Tibial artery (tissue), 4 donors: Measurements from ENCODE around the gene OR13J1.
"Not testable (repeated sequence)": the region's sequence is repeated elsewhere in the genome, so short reads cannot be mapped to it uniquely, and the experiment has no call there.

ENCODE experiments used
- DNase-seq, 2 donors: peaks; one replicate each; pipeline ENCODE4 v3.0.0-alpha.2; 2019
- H3K27ac ChIP-seq, 2 donors: fragments of 200-600 bp; sonication (generic) in 1 of 2; 1 replicate in 1 of 2; 2 replicates in 1 of 2; pipeline ENCODE4 v1.5.1; 2018 to 2019; ENCODE audit warnings: mild to moderate bottlenecking in 1 of 2
- H3K27me3 ChIP-seq, 2 donors: fragments of 200-600 bp; sonication (generic) in 1 of 2; one replicate each; pipeline versions ENCODE4 v1.5.1 to v1.6.0; 2016 to 2019
- H3K36me3 ChIP-seq, 3 donors: fragments of 200-600 bp; sonication (generic) in 2 of 3; one replicate each; pipeline ENCODE4 v1.5.1; 2016 to 2019; ENCODE audit warnings: mild to moderate bottlenecking in 2 of 3
- H3K4me1 ChIP-seq, 4 donors: fragments of 200-600 bp; sonication (generic) in 2 of 4; 1 replicate in 3 of 4; 2 replicates in 1 of 4; pipeline ENCODE4 v1.5.1; 2016 to 2019
- H3K4me3 ChIP-seq, 2 donors: fragments of 200-600 bp; sonication (generic) in 1 of 2; 1 replicate in 1 of 2; 2 replicates in 1 of 2; pipeline ENCODE4 v1.5.1; 2018 to 2019; ENCODE audit warnings: mild to moderate bottlenecking in 2 of 2
- H3K9me3 ChIP-seq, 3 donors: fragments of 200-600 bp; sonication (generic) in 1 of 3; one replicate each; pipeline ENCODE4 v1.5.1; 2016 to 2019
- CTCF ChIP-seq, 2 experiments: fragments of 200-600 bp in 1 of 2; fragments of 450-650 bp in 1 of 2; IDR thresholded peaks; one replicate each; pipeline ENCODE4 v1.5.1; 2017 to 2019; ENCODE audit warnings: antibody characterized with exemption in 2 of 2, mild to moderate bottlenecking in 1 of 2, moderate library complexity in 1 of 2
- intact Hi-C: fragments of 100-400 bp; cut with DNase I; formaldehyde crosslinking; loops from one replicate; pipeline ENCODE4 v1.15.0; 2023; ENCODE audit warnings: low total_unique reads

The OR13J1 gene

DNA sequence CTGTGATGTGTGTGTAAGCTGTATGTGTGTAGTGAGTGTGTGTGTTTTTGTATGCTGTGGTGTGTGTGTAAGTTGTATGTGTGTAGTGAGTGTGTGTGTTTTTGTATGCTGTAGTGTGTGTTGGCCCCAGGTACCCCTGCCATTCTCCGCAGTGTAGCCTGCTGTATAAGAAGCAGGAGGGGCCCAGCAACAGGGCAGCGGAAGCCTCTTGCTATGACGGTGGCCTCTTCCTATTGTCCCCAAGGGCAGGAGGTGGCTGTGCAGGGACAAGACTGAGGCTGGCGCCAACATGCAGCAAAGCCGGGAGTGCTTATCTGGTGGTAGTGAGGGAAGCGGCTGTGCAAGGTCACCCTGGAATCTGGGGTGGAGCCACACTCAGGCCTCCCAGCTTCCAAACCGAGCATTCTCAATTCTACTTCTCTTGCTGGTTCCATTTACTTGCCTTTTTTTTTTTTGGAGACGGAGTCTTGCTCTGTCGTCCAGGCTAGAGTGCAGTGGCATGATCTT, 44.2 kb upstream of the OR13J1 start:
- TF ChIP-seq CTCF (IDR thresholded peaks at IDR 0.05) = no peak
- Histone ChIP-seq H3K27ac (peak overlapping the region; percentile 62 to 64), H3K4me3 (no peak overlapping the region), H3K27me3 (no peaks in the 10 kb centered on the region), H3K36me3 (no peaks in the 10 kb centered on the region), H3K9me3 (no peaks in the 10 kb centered on the region), H3K4me1 (peaks cover 2 to 77% (median 56%) of the 10 kb centered on the region in 4 donors)
- intact Hi-C loops = no loop called here
- DNase-seq = no peak

DNA sequence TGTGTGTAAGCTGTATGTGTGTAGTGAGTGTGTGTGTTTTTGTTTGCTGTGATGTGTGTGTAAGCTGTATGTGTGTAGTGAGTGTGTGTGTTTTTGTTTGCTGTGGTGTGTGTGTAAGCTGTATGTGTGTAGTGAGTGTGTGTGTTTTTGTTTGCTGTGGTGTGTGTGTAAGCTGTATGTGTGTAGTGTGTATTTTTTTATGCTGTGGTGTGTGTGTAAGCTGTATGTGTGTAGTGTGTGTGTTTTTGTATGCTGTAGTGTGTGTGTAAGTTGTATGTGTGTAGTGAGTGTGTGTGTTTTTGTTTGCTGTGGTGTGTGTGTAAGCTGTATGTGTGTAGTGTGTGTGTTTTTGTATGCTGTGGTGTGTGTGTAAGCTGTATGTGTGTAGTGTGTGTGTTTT, 43.2 kb upstream of the OR13J1 start:
- H3K4me3 ChIP-seq, H3K9me3 ChIP-seq, H3K36me3 ChIP-seq, DNase-seq, intact Hi-C loops, H3K27me3 ChIP-seq: not testable (repeated sequence)
- Histone ChIP-seq H3K4me1 (peaks cover 7 to 82% (median 63%) of the 10 kb centered on the region in 4 donors), H3K27ac (peak overlapping the region; percentile 88 to 98)

DNA sequence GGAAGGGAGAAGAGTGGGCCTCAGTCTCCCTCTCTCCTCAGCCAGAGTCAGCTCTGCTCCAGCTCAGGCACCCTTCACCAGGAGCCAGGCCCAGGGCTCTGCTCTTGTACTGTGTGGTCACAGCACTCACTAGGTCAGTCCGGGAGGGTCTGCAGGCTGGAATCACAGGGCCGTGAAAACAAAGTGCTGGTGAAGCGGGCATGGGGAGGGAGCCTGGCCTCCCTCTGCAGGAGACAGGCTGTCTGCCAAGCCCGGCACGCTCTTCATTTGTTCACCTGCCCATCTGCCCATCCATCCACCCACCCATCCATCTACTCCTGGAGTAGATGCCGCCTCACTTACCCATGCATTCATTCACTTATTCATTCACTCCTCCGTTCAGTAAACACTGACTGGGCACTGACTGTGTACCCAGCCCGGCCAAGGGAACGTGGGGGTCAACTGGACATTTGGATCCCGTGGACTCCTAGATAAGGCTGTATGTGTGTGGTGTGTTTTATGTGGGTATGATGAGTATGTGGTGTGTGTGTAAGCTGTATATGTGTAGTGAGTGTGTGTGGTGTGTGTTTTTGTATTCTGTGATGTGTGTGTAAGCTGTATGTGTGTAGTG, 42.7 kb upstream of the OR13J1 start:
- Histone ChIP-seq H3K27me3 (no peaks in the 10 kb centered on the region), H3K36me3 (no peaks in the 10 kb centered on the region), H3K4me1 (peaks cover 7 to 84% (median 66%) of the 10 kb centered on the region in 4 donors), H3K9me3 (no peaks in the 10 kb centered on the region), H3K4me3 (peak overlapping the region in 1 of 2 donors; percentile 6), H3K27ac (peak overlapping the region; percentile 88 to 98)
- no peak for DNase-seq
- intact Hi-C loops = no loop called here
- TF ChIP-seq CTCF (IDR thresholded peaks at IDR 0.05) = no peak

DNA sequence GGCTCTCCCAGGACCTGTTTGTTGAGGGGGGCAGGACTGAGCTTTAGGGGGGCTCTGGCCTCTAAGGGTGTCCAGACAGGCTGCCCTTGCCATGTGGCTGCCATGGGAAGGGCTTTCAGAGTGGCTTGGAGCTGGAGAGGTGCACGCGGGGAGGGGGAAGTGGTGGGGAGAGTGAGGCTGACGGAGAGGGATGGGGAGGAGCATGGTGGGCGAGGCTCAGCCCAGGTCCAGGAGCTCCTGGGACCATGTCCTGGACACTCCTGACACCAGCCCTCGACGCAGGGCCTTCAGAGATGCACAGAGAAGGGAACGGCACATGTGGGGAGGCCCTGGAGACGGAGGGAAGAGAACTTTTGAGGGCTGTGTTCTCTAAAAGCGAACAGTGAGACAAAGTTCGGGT, 41.5 kb upstream of the OR13J1 start:
- no peaks in the 10 kb centered on the region for H3K27me3 ChIP-seq
- H3K4me3 ChIP-seq = peak overlapping the region in 1 of 2 donors; percentile 6
- H3K36me3 ChIP-seq = no peaks in the 10 kb centered on the region
- TF ChIP-seq CTCF (IDR thresholded peaks at IDR 0.05) = no peak
- H3K4me1 ChIP-seq = peaks cover 11 to 88% (median 71%) of the 10 kb centered on the region in 4 donors
- no peak for DNase-seq
- no peaks in the 10 kb centered on the region for H3K9me3 ChIP-seq
- intact Hi-C loops = no loop called here
- peak overlapping the region; percentile 88 to 98 for H3K27ac ChIP-seq

DNA sequence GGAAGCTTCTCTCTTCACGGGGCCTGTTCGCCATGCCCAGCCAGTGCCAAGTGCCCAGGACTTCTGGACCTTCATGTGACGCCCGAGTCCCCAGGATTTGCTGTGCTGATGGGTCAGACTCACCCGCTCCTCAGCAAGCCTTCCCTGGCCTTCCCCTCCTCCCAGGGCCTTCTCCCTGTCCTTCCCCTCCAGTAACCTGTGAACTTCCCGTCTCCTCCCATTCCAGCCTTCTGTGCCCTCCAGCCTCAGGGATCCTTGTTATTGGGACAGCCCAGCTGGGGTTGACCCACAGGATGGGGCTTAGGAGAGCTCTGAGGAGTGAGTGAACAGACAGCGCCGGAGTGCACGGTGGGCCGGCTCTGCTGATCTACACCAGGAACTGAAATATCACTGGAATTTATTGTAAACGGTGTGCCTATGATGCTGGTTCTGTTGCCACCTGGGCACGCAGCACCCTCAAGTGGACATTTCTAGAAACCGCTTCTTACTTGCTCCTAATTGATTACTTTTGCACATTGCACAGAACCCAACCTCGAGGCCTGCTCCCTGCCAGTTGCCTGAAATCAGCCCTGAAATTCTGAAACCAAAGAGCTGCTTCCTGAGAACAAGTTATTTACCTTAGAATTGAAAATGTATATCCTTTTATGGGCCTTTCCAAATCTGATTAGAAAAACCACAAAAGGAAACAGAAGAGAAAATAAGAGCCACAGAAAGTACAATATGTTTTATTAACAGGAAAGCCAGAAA, 40.6 kb upstream of the OR13J1 start:
- no peaks in the 10 kb centered on the region for H3K27me3 ChIP-seq
- no peak for TF ChIP-seq CTCF (IDR thresholded peaks at IDR 0.05)
- H3K4me3 ChIP-seq = peak overlapping the region in 1 of 2 donors; percentile 6
- peak overlapping the region; percentile 88 to 98 for H3K27ac ChIP-seq
- intact Hi-C loops = no loop called here
- H3K9me3 ChIP-seq = no peaks in the 10 kb centered on the region
- H3K36me3 ChIP-seq = no peaks in the 10 kb centered on the region
- H3K4me1 ChIP-seq = peaks cover 11 to 92% (median 75%) of the 10 kb centered on the region in 4 donors
- DNase-seq = no peak
